ENCODE measurements around the gene SEMA3E. TPM values are rescaled to one million over a fixed set of nuclear protein-coding genes. Genes with fewer than 3 reads are reported as not detected.

SEMA3E gene
- polyA plus RNA-seq, 1 donor from 2014 or later: not detected

GRCh38 chr7:83366629-83367028 is 282.3 kb downstream of the SEMA3E start:
- H3K36me3 Mint-ChIP-seq: no peaks in the 10 kb centered on the region
- H3K27ac Mint-ChIP-seq: no peak overlapping the region
- no peak overlapping the region for H3K4me3 Mint-ChIP-seq
- no peaks in the 10 kb centered on the region for H3K4me1 Mint-ChIP-seq
- H3K27me3 Mint-ChIP-seq: no peaks in the 10 kb centered on the region
- H3K9me3 Mint-ChIP-seq: no peaks in the 10 kb centered on the region

GRCh38 chr7:83365746-83366145 is 283.2 kb downstream of the SEMA3E start:
- Mint-ChIP-seq H3K4me3 (no peak overlapping the region), H3K4me1 (no peaks in the 10 kb centered on the region), H3K9me3 (peaks cover 0 to 2% (median 0%) of the 10 kb centered on the region in 3 donors), H3K27me3 (no peaks in the 10 kb centered on the region), H3K36me3 (no peaks in the 10 kb centered on the region), H3K27ac (no peak overlapping the region)

- Mint-ChIP-seq H3K4me1 (no peaks in the 10 kb centered on the region), H3K27me3 (no peaks in the 10 kb centered on the region), H3K36me3 (no peaks in the 10 kb centered on the region), H3K27ac (no peak overlapping the region), H3K4me3 (no peak overlapping the region), H3K9me3 (peaks cover 0 to 6% (median 2%) of the 10 kb centered on the region in 3 donors)
These were observed 285.9 kb downstream of the SEMA3E start for GRCh38 chr7:83362871-83363550.

- Mint-ChIP-seq H3K36me3 (no peaks in the 10 kb centered on the region), H3K4me3 (no peak overlapping the region), H3K9me3 (peaks cover 0 to 6% (median 2%) of the 10 kb centered on the region in 3 donors), H3K27me3 (no peaks in the 10 kb centered on the region), H3K4me1 (no peaks in the 10 kb centered on the region), H3K27ac (no peak overlapping the region)
These were observed 289.8 kb downstream of the SEMA3E start for GRCh38 chr7:83359108-83359507.

- no peaks in the 10 kb centered on the region for H3K27me3 Mint-ChIP-seq
- H3K36me3 Mint-ChIP-seq: no peaks in the 10 kb centered on the region
- peaks cover 0 to 18% (median 2%) of the 10 kb centered on the region in 3 donors for H3K9me3 Mint-ChIP-seq
- no peak overlapping the region for H3K4me3 Mint-ChIP-seq
- no peak overlapping the region for H3K27ac Mint-ChIP-seq
- no peaks in the 10 kb centered on the region for H3K4me1 Mint-ChIP-seq
These were observed 293.8 kb downstream of the SEMA3E start for GRCh38 chr7:83355143-83355542.

GRCh38 chr7:83347945-83348444 is 300.9 kb downstream of the SEMA3E start:
- Mint-ChIP-seq H3K4me1 (no peaks in the 10 kb centered on the region), H3K36me3 (no peaks in the 10 kb centered on the region), H3K27ac (no peak overlapping the region), H3K4me3 (no peak overlapping the region), H3K9me3 (peaks cover 2 to 21% (median 7%) of the 10 kb centered on the region in 3 donors), H3K27me3 (no peaks in the 10 kb centered on the region)

GRCh38 chr7:83339907-83340306 is 309.0 kb downstream of the SEMA3E start:
- Mint-ChIP-seq H3K27me3 (no peaks in the 10 kb centered on the region), H3K36me3 (no peaks in the 10 kb centered on the region), H3K9me3 (peaks cover 2 to 3% (median 3%) of the 10 kb centered on the region in 3 donors), H3K4me1 (no peaks in the 10 kb centered on the region), H3K4me3 (no peak overlapping the region), H3K27ac (no peak overlapping the region)

- H3K36me3 Mint-ChIP-seq: no peaks in the 10 kb centered on the region
- H3K27me3 Mint-ChIP-seq: no peaks in the 10 kb centered on the region
- H3K4me3 Mint-ChIP-seq: no peak overlapping the region
- no peak overlapping the region for H3K27ac Mint-ChIP-seq
- H3K4me1 Mint-ChIP-seq: no peaks in the 10 kb centered on the region
- H3K9me3 Mint-ChIP-seq: peaks cover under 1 to 3% (median 2%) of the 10 kb centered on the region in 3 donors
These were observed 310.5 kb downstream of the SEMA3E start for GRCh38 chr7:83338277-83338950.

GRCh38 chr7:83337050-83337449 is 311.9 kb downstream of the SEMA3E start:
- no peaks in the 10 kb centered on the region for H3K27me3 Mint-ChIP-seq
- no peaks in the 10 kb centered on the region for H3K4me1 Mint-ChIP-seq
- H3K27ac Mint-ChIP-seq: no peak overlapping the region
- no peak overlapping the region for H3K4me3 Mint-ChIP-seq
- peaks cover 0 to 3% (median 2%) of the 10 kb centered on the region in 3 donors for H3K9me3 Mint-ChIP-seq
- H3K36me3 Mint-ChIP-seq: no peaks in the 10 kb centered on the region

- no peak overlapping the region for H3K4me3 Mint-ChIP-seq
- no peaks in the 10 kb centered on the region for H3K27me3 Mint-ChIP-seq
- no peaks in the 10 kb centered on the region for H3K4me1 Mint-ChIP-seq
- H3K9me3 Mint-ChIP-seq: peaks cover 0 to 12% (median 5%) of the 10 kb centered on the region in 3 donors
- no peaks in the 10 kb centered on the region for H3K36me3 Mint-ChIP-seq
- H3K27ac Mint-ChIP-seq: no peak overlapping the region
These were observed 322.7 kb downstream of the SEMA3E start for GRCh38 chr7:83326223-83326622.

- Mint-ChIP-seq H3K36me3 (no peaks in the 10 kb centered on the region), H3K27me3 (no peaks in the 10 kb centered on the region), H3K9me3 (peaks cover 0 to 7% (median 2%) of the 10 kb centered on the region in 3 donors), H3K4me1 (no peaks in the 10 kb centered on the region), H3K4me3 (no peak overlapping the region), H3K27ac (no peak overlapping the region)
These were observed 323.9 kb downstream of the SEMA3E start for GRCh38 chr7:83325083-83325482.

- no peaks in the 10 kb centered on the region for H3K4me1 Mint-ChIP-seq
- no peak overlapping the region for H3K4me3 Mint-ChIP-seq
- H3K36me3 Mint-ChIP-seq: no peaks in the 10 kb centered on the region
- H3K9me3 Mint-ChIP-seq: peaks cover 0 to 7% (median 2%) of the 10 kb centered on the region in 3 donors
- no peaks in the 10 kb centered on the region for H3K27me3 Mint-ChIP-seq
- no peak overlapping the region for H3K27ac Mint-ChIP-seq
These were observed 324.3 kb downstream of the SEMA3E start for GRCh38 chr7:83324596-83324995.

- no peaks in the 10 kb centered on the region for H3K27me3 Mint-ChIP-seq
- no peak overlapping the region for H3K4me3 Mint-ChIP-seq
- no peaks in the 10 kb centered on the region for H3K4me1 Mint-ChIP-seq
- no peak overlapping the region for H3K27ac Mint-ChIP-seq
- H3K9me3 Mint-ChIP-seq: peaks cover 0 to 15% (median 5%) of the 10 kb centered on the region in 3 donors
- no peaks in the 10 kb centered on the region for H3K36me3 Mint-ChIP-seq
These were observed 327.9 kb downstream of the SEMA3E start for GRCh38 chr7:83321011-83321410.

- H3K9me3 Mint-ChIP-seq: peaks cover 0 to 8% (median 3%) of the 10 kb centered on the region in 3 donors
- no peaks in the 10 kb centered on the region for H3K36me3 Mint-ChIP-seq
- H3K4me1 Mint-ChIP-seq: no peaks in the 10 kb centered on the region
- no peak overlapping the region for H3K27ac Mint-ChIP-seq
- no peak overlapping the region for H3K4me3 Mint-ChIP-seq
- H3K27me3 Mint-ChIP-seq: no peaks in the 10 kb centered on the region
These were observed 335.0 kb downstream of the SEMA3E start for GRCh38 chr7:83313931-83314330.
